H1 (cell line): ENCODE results near the gene TTC39A. TPM values are rescaled to one million over a fixed set of nuclear protein-coding genes. Genes with fewer than 3 reads are reported as not detected.

ENCODE experiments used
- CTCF ChIA-PET: fragments of 300-600 bp; sonication (Branson Sonifier 250); formaldehyde crosslinking; loops from one replicate; lab custom pipeline; 2021; ENCODE audit not compliant: partially characterized antibody; lab: Charles Lee
- POLR2A ChIA-PET: fragments of 300-600 bp; sonication (Branson Sonifier 250); formaldehyde crosslinking; loops from one replicate; lab custom pipeline; 2021; ENCODE audit warnings: inconsistent platforms; ENCODE audit not compliant: partially characterized antibody; lab: Charles Lee
- DNase-seq, 2 experiments: peaks; one replicate each; pipeline versions ENCODE4 v3.0.0 to v3.0.0-alpha.2; 2010 to 2022; ENCODE audit warnings: low spot score in 2 of 2, low read depth in 1 of 2, mixed read lengths in 1 of 2
- FAIRE-seq: peaks from 2 replicates; lab custom pipeline; 2011; peaks lifted over from hg19 to GRCh38; lab: Jason Lieb, UNC
- H2AFZ ChIP-seq: 2 replicates; pipeline ENCODE4 v1.8.1; 2012; ENCODE audit warnings: low read length, inconsistent platforms
- H2AK5ac ChIP-seq: 2 replicates; pipeline ENCODE4 v1.6.1; 2013; ENCODE audit warnings: low read depth, low read length
- H2BK120ac ChIP-seq: replicated peaks from 2 replicates; pipeline ENCODE3; 2013; ENCODE audit warnings: low read depth, low read length, inconsistent platforms
- H2BK12ac ChIP-seq: 2 replicates; pipeline ENCODE4 v1.6.1; 2013; ENCODE audit warnings: low read depth, low read length
- H2BK15ac ChIP-seq: 2 replicates; pipeline ENCODE4 v1.6.1; 2013; ENCODE audit warnings: low read length
- H2BK20ac ChIP-seq: 2 replicates; pipeline ENCODE4 v1.6.1; 2013; ENCODE audit warnings: low read length
- H2BK5ac ChIP-seq: 2 replicates; pipeline ENCODE4 v1.6.1; 2013; ENCODE audit warnings: low read depth, low read length
- H3K14ac ChIP-seq: 2 replicates; pipeline ENCODE4 v1.6.1; 2013; ENCODE audit warnings: inconsistent platforms; ENCODE audit not compliant: insufficient read length
- H3K18ac ChIP-seq: 2 replicates; pipeline ENCODE4 v1.6.1; 2013; ENCODE audit warnings: low read length; ENCODE audit errors: extremely low read depth
- H3K23ac ChIP-seq: 2 replicates; pipeline ENCODE4 v1.6.1; 2013; ENCODE audit warnings: inconsistent platforms; ENCODE audit not compliant: insufficient read length
- H3K23me2 ChIP-seq: 2 replicates; pipeline ENCODE4 v1.6.1; 2013; ENCODE audit warnings: low read depth, low read length
- H3K27ac ChIP-seq: 2 replicates; pipeline ENCODE4 v1.6.1; 2011; ENCODE audit warnings: low read depth, low read length, inconsistent platforms
- H3K27me3 ChIP-seq, 4 experiments: replicated peaks in 1 of 4; 1 replicate in 1 of 4; 2 replicates in 3 of 4; pipeline versions ENCODE4 v1.6.1 to v1.8.1; 2011 to 2013; ENCODE audit warnings: low read length in 3 of 4, mild to moderate bottlenecking in 3 of 4, inconsistent platforms in 2 of 4, mixed read lengths in 2 of 4, moderate library complexity in 1 of 4; ENCODE audit not compliant: control insufficient read depth in 3 of 4, insufficient read depth in 3 of 4; ENCODE audit errors: extremely low read depth in 1 of 4
- H3K36me3 ChIP-seq, 4 experiments: 2 replicates each; pipeline versions ENCODE4 v1.6.1 to v1.8.1; 2011 to 2013; ENCODE audit warnings: mild to moderate bottlenecking in 4 of 4, low read length in 3 of 4, moderate library complexity in 2 of 4, control low read depth in 1 of 4, inconsistent platforms in 1 of 4; ENCODE audit not compliant: insufficient read depth in 4 of 4, control insufficient read depth in 2 of 4
- H3K4ac ChIP-seq: replicated peaks from 2 replicates; pipeline ENCODE3; 2013; ENCODE audit warnings: low read length, low read depth, mixed read lengths, inconsistent platforms; ENCODE audit not compliant: insufficient read length
- H3K4me1 ChIP-seq, 4 experiments: replicated peaks in 1 of 4; 1 replicate in 1 of 4; 2 replicates in 3 of 4; pipeline versions ENCODE4 v1.6.1 to v1.8.1; 2011 to 2013; ENCODE audit warnings: low read length in 3 of 4, inconsistent platforms in 2 of 4, mixed read lengths in 1 of 4; ENCODE audit not compliant: insufficient read depth in 4 of 4, control insufficient read depth in 3 of 4
- H3K4me2 ChIP-seq, 2 experiments: 2 replicates each; pipeline versions ENCODE4 v1.6.1 to v1.8.1; 2011 to 2013; ENCODE audit warnings: low read depth in 2 of 2, low read length in 2 of 2, control low read depth in 1 of 2, inconsistent platforms in 1 of 2, mild to moderate bottlenecking in 1 of 2; ENCODE audit not compliant: insufficient read depth in 1 of 2
- H3K4me3 ChIP-seq, 4 experiments: fragments of 200-600, 300-600 bp in 1 of 4; sonication (generic), shearing (Covaris generic), sonication (Bioruptor Twin) in 1 of 4; 2 replicates each; pipeline versions ENCODE4 v1.5.1 to v1.8.1; 2011 to 2016; ENCODE audit warnings: low read length in 4 of 4, low read depth in 3 of 4, control low read depth in 2 of 4, inconsistent platforms in 2 of 4, mild to moderate bottlenecking in 2 of 4, mixed read lengths in 1 of 4, moderate library complexity in 1 of 4; ENCODE audit not compliant: insufficient read depth in 2 of 4; ENCODE audit errors: extremely low read depth in 1 of 4
- H3K56ac ChIP-seq: replicated peaks from 2 replicates; pipeline ENCODE3; 2013; ENCODE audit warnings: low read depth, mild to moderate bottlenecking, mixed read lengths, low read length, inconsistent platforms; ENCODE audit not compliant: insufficient read length
- H3K79me1 ChIP-seq: 2 replicates; pipeline ENCODE4 v1.6.1; 2013; ENCODE audit warnings: low read depth, low read length, control low read depth
- H3K79me2 ChIP-seq, 2 experiments: 2 replicates each; pipeline versions ENCODE4 v1.6.1 to v1.8.1; 2012 to 2013; ENCODE audit warnings: low read length in 2 of 2, mild to moderate bottlenecking in 2 of 2, inconsistent platforms in 1 of 2; ENCODE audit not compliant: insufficient read depth in 2 of 2, control insufficient read depth in 1 of 2
- H3K9ac ChIP-seq, 4 experiments: replicated peaks in 1 of 4; 1 replicate in 1 of 4; 2 replicates in 3 of 4; pipeline versions ENCODE4 v1.6.1 to v1.8.1; 2011 to 2013; ENCODE audit warnings: low read depth in 3 of 4, low read length in 3 of 4, control low read depth in 2 of 4, mild to moderate bottlenecking in 2 of 4, moderate library complexity in 2 of 4, inconsistent platforms in 1 of 4; ENCODE audit errors: extremely low read depth in 1 of 4
- H3K9me3 ChIP-seq, 2 experiments: 2 replicates each; pipeline versions ENCODE4 v1.6.1 to v1.8.1; 2012 to 2013; ENCODE audit warnings: mild to moderate bottlenecking in 2 of 2, moderate library complexity in 2 of 2, control low read depth in 1 of 2, inconsistent platforms in 1 of 2, low read depth in 1 of 2, low read length in 1 of 2, mixed read lengths in 1 of 2; ENCODE audit not compliant: insufficient read depth in 2 of 2
- H4K20me1 ChIP-seq, 2 experiments: replicated peaks in 1 of 2; 2 replicates each; pipeline versions ENCODE3 to v1.8.1; 2011 to 2013; ENCODE audit warnings: inconsistent platforms in 2 of 2, low read length in 2 of 2, mild to moderate bottlenecking in 1 of 2; ENCODE audit not compliant: insufficient read depth in 2 of 2, control insufficient read depth in 1 of 2
- H4K5ac ChIP-seq: 2 replicates; pipeline ENCODE4 v1.6.1; 2013; ENCODE audit warnings: low read length, low read depth, mixed read lengths, inconsistent platforms; ENCODE audit not compliant: insufficient read length
- H4K8ac ChIP-seq: 2 replicates; pipeline ENCODE4 v1.8.0; 2013; ENCODE audit warnings: mild to moderate bottlenecking, moderate library complexity, low read length, inconsistent platforms; ENCODE audit not compliant: insufficient read depth; ENCODE audit errors: extremely low read depth
- H4K91ac ChIP-seq: replicated peaks from 2 replicates; pipeline ENCODE3; 2013; ENCODE audit warnings: low read length, mixed read lengths, inconsistent platforms; ENCODE audit not compliant: insufficient read length
- CEBPB ChIP-seq: IDR thresholded peaks from 2 replicates; pipeline ENCODE4 v1.6.1; 2012; ENCODE audit warnings: low read depth, low read length
- HDAC2 ChIP-seq, 2 experiments: fragments of 300-600 bp in 1 of 2; sonication (generic) in 1 of 2; IDR thresholded peaks; 2 replicates each; pipeline ENCODE4 v1.6.1; 2011 to 2012; ENCODE audit warnings: low read depth in 2 of 2, low read length in 2 of 2, mild to moderate bottlenecking in 2 of 2, moderate library complexity in 2 of 2, borderline replicate concordance in 1 of 2, inconsistent platforms in 1 of 2
- SUZ12 ChIP-seq: fragments of 200-600 bp; sonication (generic); IDR thresholded peaks from 2 replicates; pipeline ENCODE4 v1.6.1; 2012; ENCODE audit warnings: mild to moderate bottlenecking, inconsistent platforms, low read length, moderate library complexity, mixed read lengths
- polyA plus RNA-seq, 7 experiments: library from polyadenylated mRNA; depleted of rRNA in 3 of 7; stranded (reverse) in 5 of 7; unstranded in 2 of 7; fragments of >200 nt in 5 of 7; fragments of 200-250 nt in 2 of 7; gene quantifications; 1 replicate in 5 of 7; 2 replicates in 1 of 7; 4 replicates in 1 of 7; pipeline versions ENCODE4 v1.2.1 to v1.2.3, GENCODE V29; 2011 to 2013; ENCODE audit warnings: missing spikeins in 2 of 7, mixed read lengths in 2 of 7
- total RNA-seq: library from RNA; stranded (reverse); fragmentation: NEBNext Ultra II Directional; extraction: Animal tissue kit (Norgen Biotek cat#: 25700); gene quantifications from 2 replicates; pipeline ENCODE4 v1.2.1, GENCODE V29; 2021

TTC39A gene
- total and polyA plus RNA-seq, 2 of the 8 experiments (the other 6 are each of a cell fraction or from before 2014, with no cell fraction given), result 5.5 to 5.8 TPM

DNA sequence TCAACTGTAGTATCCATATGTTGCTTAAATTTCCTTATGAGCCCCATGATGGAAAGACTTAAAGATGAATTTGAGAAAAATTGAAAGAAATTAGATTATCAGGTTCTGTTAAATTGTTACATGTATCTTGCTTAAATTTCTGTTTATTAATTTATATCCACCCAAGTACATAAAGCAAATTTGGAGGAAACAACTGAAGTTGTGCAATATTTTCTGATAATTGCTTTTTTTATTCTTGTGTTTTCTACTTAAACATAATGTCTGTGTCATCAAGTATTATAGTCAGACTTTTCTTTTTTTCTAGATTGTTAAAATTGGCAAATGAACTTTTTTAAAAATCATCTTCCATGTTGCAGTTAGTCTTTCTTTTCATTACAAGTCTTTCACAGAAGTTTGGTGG, 57.4 kb downstream of the TTC39A start:
- ChIA-PET CTCF (no interaction called here), POLR2A (interaction anchor here (0.6 kb wide), 1 partner anchor 558 kb away, joined by 3 read pairs; no protein-coding TSS in a partner anchor)
- Histone ChIP-seq H3K14ac (no peak overlapping the region), H3K4ac (no peak overlapping the region), H2BK120ac (no peak overlapping the region), H3K9ac (no peak overlapping the region), H3K4me1 (no peaks in the 10 kb centered on the region), H4K8ac (no peak overlapping the region), H3K36me3 (peaks cover 0 to 16% (median 4%) of the 10 kb centered on the region in 4 experiments; a peak in 2 of 8 replicates), H3K4me3 (no peak overlapping the region), H3K79me2 (no peaks in the 10 kb centered on the region), H2BK20ac (no peak overlapping the region), H2BK5ac (no peak overlapping the region), H3K56ac (no peak overlapping the region), H2AK5ac (no peak overlapping the region), H3K9me3 (no peaks in the 10 kb centered on the region), H3K79me1 (no peaks in the 10 kb centered on the region), H2BK12ac (no peak overlapping the region), H4K20me1 (no peaks in the 10 kb centered on the region), H3K27ac (no peak overlapping the region), H3K18ac (no peak overlapping the region), H3K4me2 (no peak overlapping the region), H4K91ac (no peak overlapping the region), H2BK15ac (no peak overlapping the region), H4K5ac (no peak overlapping the region), H3K23me2 (no peaks in the 10 kb centered on the region), H3K23ac (no peak overlapping the region), H2AFZ (no peak overlapping the region), H3K27me3 (no peaks in the 10 kb centered on the region)
- DNase-seq (no peak), FAIRE-seq (no peak)
- TF ChIP-seq SUZ12 (no peak), CEBPB (no peak), HDAC2 (IDR thresholded peaks at IDR 0.05; ENCODE audit: borderline replicate concordance in 1 of 2, low read depth in 2 of 2, low read length in 2 of 2) (no peak)
